Medulla oblongata (tissue), 1 donor: ENCODE measurements around the gene DCST1.
A peak's percentile ranks its signal among the peaks of the same experiment; 100 is the strongest.

Experiments
- DNase-seq: peaks from one replicate; pipeline ENCODE4 v3.0.0-alpha.2; 2015; ENCODE audit errors: extremely low spot score

The DCST1 gene

GRCh38 chr1:155013632-155014031 lies 20.0 kb upstream of the DCST1 start:
- DNase-seq, result no peak

- DNase-seq, result no peak
These were observed 18.7 kb upstream of the DCST1 start for GRCh38 chr1:155014709-155015508.

- DNase-seq, result no peak
These were observed 17.9 kb upstream of the DCST1 start for GRCh38 chr1:155015527-155016230.

GRCh38 chr1:155016231-155016831 lies 17.3 kb upstream of the DCST1 start:
- DNase-seq, result no peak

- peak; percentile 93 for DNase-seq
These were observed 16.3 kb upstream of the DCST1 start for GRCh38 chr1:155017041-155017945.

- peak; percentile 4 for DNase-seq
These were observed 15.7 kb upstream of the DCST1 start for GRCh38 chr1:155017946-155018316.

GRCh38 chr1:155018617-155019348 lies 14.8 kb upstream of the DCST1 start:
- DNase-seq, result no peak

- no peak for DNase-seq
These were observed 14.0 kb upstream of the DCST1 start for GRCh38 chr1:155019377-155020245.

- DNase-seq, result no peak
These were observed 11.3 kb upstream of the DCST1 start for GRCh38 chr1:155022136-155022926.

GRCh38 chr1:155022927-155023236 lies 10.7 kb upstream of the DCST1 start:
- no peak for DNase-seq

- no peak for DNase-seq
These were observed 10.0 kb upstream of the DCST1 start for GRCh38 chr1:155023627-155024026.

- DNase-seq, result no peak
These were observed 9.3 kb upstream of the DCST1 start for GRCh38 chr1:155024315-155024714.

GRCh38 chr1:155026154-155026553 lies 7.5 kb upstream of the DCST1 start:
- no peak for DNase-seq

GRCh38 chr1:155026588-155026987 lies 7.0 kb upstream of the DCST1 start:
- no peak for DNase-seq

- no peak for DNase-seq
These were observed 3.9 kb upstream of the DCST1 start for GRCh38 chr1:155029513-155030242.

- no peak for DNase-seq
These were observed 3.3 kb upstream of the DCST1 start for GRCh38 chr1:155030243-155030795.

- no peak for DNase-seq
These were observed 2.7 kb upstream of the DCST1 start for GRCh38 chr1:155030899-155031298.

- DNase-seq, result no peak
These were observed 738 bp upstream of the DCST1 start for GRCh38 chr1:155032886-155033285.
